HG02973 (cell line): ENCODE data around the gene TTI1.
"Not testable (repeated sequence)": the region's sequence is repeated elsewhere in the genome, so short reads cannot be mapped to it uniquely, and the experiment has no call there.

Experiments
- ATAC-seq: cut with Tn5 transposase; IDR thresholded peaks from one replicate; pipeline ENCODE4 v1.9.1; 2021; ENCODE audit warnings: moderate library complexity; ENCODE audit not compliant: unreplicated experiment

The TTI1 gene

GRCh38 chr20:37970856-37971245 is 62.4 kb downstream of the TTI1 start:
- ATAC-seq, result no peak

GRCh38 chr20:37969949-37970855 is 63.1 kb downstream of the TTI1 start:
- no peak for ATAC-seq

- no peak for ATAC-seq
Measured at GRCh38 chr20:37968841-37969401, 64.3 kb downstream of the TTI1 start.

- ATAC-seq, result not testable (repeated sequence)
Measured at GRCh38 chr20:37963483-37963882, 69.8 kb downstream of the TTI1 start.

GRCh38 chr20:37961066-37961465 is 72.2 kb downstream of the TTI1 start:
- ATAC-seq, result no peak

- ATAC-seq, result no peak
Measured at GRCh38 chr20:37958856-37959520, 74.3 kb downstream of the TTI1 start.

- no peak for ATAC-seq
Measured at GRCh38 chr20:37956107-37956585, 77.1 kb downstream of the TTI1 start.

- ATAC-seq, result no peak
Measured at GRCh38 chr20:37955511-37955910, 77.7 kb downstream of the TTI1 start.

GRCh38 chr20:37954626-37955025 is 78.6 kb downstream of the TTI1 start:
- no peak for ATAC-seq

GRCh38 chr20:37954190-37954589 is 79.1 kb downstream of the TTI1 start:
- no peak for ATAC-seq

- ATAC-seq, result no peak
Measured at GRCh38 chr20:37948956-37949355, 84.3 kb downstream of the TTI1 start.

GRCh38 chr20:37947943-37948342 is 85.3 kb downstream of the TTI1 start:
- ATAC-seq, result no peak

- no peak for ATAC-seq
Measured at GRCh38 chr20:37946946-37947345, 86.3 kb downstream of the TTI1 start.

- no peak for ATAC-seq
Measured at GRCh38 chr20:37945091-37945547, 88.1 kb downstream of the TTI1 start.

GRCh38 chr20:37944456-37944981 is 88.7 kb downstream of the TTI1 start:
- ATAC-seq, result no peak

GRCh38 chr20:37943501-37944455 is 89.5 kb downstream of the TTI1 start:
- ATAC-seq, result no peak

GRCh38 chr20:37943033-37943432 is 90.2 kb downstream of the TTI1 start:
- no peak for ATAC-seq

GRCh38 chr20:37941992-37942391 is 91.3 kb downstream of the TTI1 start:
- no peak for ATAC-seq

GRCh38 chr20:37941332-37941731 is 91.9 kb downstream of the TTI1 start:
- no peak for ATAC-seq

- ATAC-seq, result no peak
Measured at GRCh38 chr20:37940858-37941257, 92.4 kb downstream of the TTI1 start.
